HG03025 (cell line): ENCODE measurements around the gene TNFRSF25.
"Not testable (repeated sequence)": the region's sequence is repeated elsewhere in the genome, so short reads cannot be mapped to it uniquely, and the experiment has no call there.

ENCODE experiments used
- ATAC-seq: cut with Tn5 transposase; IDR thresholded peaks from one replicate; pipeline ENCODE4 v1.9.1; 2021; ENCODE audit warnings: mild to moderate bottlenecking, moderate library complexity; ENCODE audit not compliant: unreplicated experiment, low FRiP score

TNFRSF25 gene

GRCh38 chr1:6440198-6441126 is 25.5 kb downstream of the TNFRSF25 start:
- ATAC-seq: no peak

- ATAC-seq: no peak
These were observed 27.9 kb downstream of the TNFRSF25 start for GRCh38 chr1:6438047-6438525.

GRCh38 chr1:6437012-6437700 is 28.8 kb downstream of the TNFRSF25 start:
- not testable (repeated sequence) for ATAC-seq

GRCh38 chr1:6436277-6436676 is 29.7 kb downstream of the TNFRSF25 start:
- not testable (repeated sequence) for ATAC-seq

- no peak for ATAC-seq
These were observed 30.4 kb downstream of the TNFRSF25 start for GRCh38 chr1:6435547-6435946.

GRCh38 chr1:6435129-6435528 is 30.8 kb downstream of the TNFRSF25 start:
- no peak for ATAC-seq

- no peak for ATAC-seq
These were observed 31.8 kb downstream of the TNFRSF25 start for GRCh38 chr1:6434186-6434585.

- not testable (repeated sequence) for ATAC-seq
These were observed 34.1 kb downstream of the TNFRSF25 start for GRCh38 chr1:6431645-6432579.

- not testable (repeated sequence) for ATAC-seq
These were observed 36.1 kb downstream of the TNFRSF25 start for GRCh38 chr1:6429660-6430411.

- not testable (repeated sequence) for ATAC-seq
These were observed 37.5 kb downstream of the TNFRSF25 start for GRCh38 chr1:6428453-6428852.

- ATAC-seq: no peak
These were observed 38.3 kb downstream of the TNFRSF25 start for GRCh38 chr1:6427441-6428390.

GRCh38 chr1:6426972-6427350 is 39.0 kb downstream of the TNFRSF25 start:
- no peak for ATAC-seq

GRCh38 chr1:6426277-6426971 is 39.5 kb downstream of the TNFRSF25 start:
- no peak for ATAC-seq

GRCh38 chr1:6425658-6426057 is 40.3 kb downstream of the TNFRSF25 start:
- ATAC-seq: no peak

GRCh38 chr1:6424619-6425593 is 41.1 kb downstream of the TNFRSF25 start, which contains the start of gene ESPN:
Gene ESPN (plus strand): TSS chr1:6424776. CDS start chr1:6424956, 180 bp downstream.
- ATAC-seq: no peak

GRCh38 chr1:6424000-6424565 is 41.9 kb downstream of the TNFRSF25 start:
- ATAC-seq: no peak
